ENCODE measurements around the gene SUSD1. TPM values are rescaled to one million over a fixed set of nuclear protein-coding genes. Genes with fewer than 3 reads are reported as not detected.

Gene SUSD1
- total RNA-seq (19.8 TPM), polyA plus RNA-seq (ENCODE audit: insufficient read depth, low read depth, low replicate concordance) (11.0 TPM)
- long read RNA-seq, donor 1, partial matches to known transcripts, result 0 of 3 reads
- long read RNA-seq, donor 1, other reads (novel, unspliced or antisense), result 0 of 3 reads
- long read RNA-seq, donor 2, transcript SUSD1-204 (17 exons, 3,124 nt), result major isoform, 5 of 5 reads
- long read RNA-seq, donor 2, partial matches to known transcripts, result 0 of 5 reads
- long read RNA-seq, donor 2, other reads (novel, unspliced or antisense), result 0 of 5 reads
- long read RNA-seq, donor 3, partial matches to known transcripts, result 0 of 2 reads
- long read RNA-seq, donor 3, other reads (novel, unspliced or antisense), result 0 of 2 reads
- long read RNA-seq, donor 4, partial matches to known transcripts, result 0 of 5 reads
- long read RNA-seq, donor 4, other reads (novel, unspliced or antisense), result 0 of 5 reads
- long read RNA-seq, donor 5, result 0 reads
- long read RNA-seq, donor 6, result 0 reads
- long read RNA-seq, donor 7, partial matches to known transcripts, result 2 of 10 reads
- long read RNA-seq, donor 7, other reads (novel, unspliced or antisense), result 3 of 10 reads
- long read RNA-seq, donor 8, partial matches to known transcripts, result 8 of 8 reads
- long read RNA-seq, donor 8, other reads (novel, unspliced or antisense), result 0 of 8 reads
- long read RNA-seq, donor 9, result 0 reads
- long read RNA-seq, donor 10, partial matches to known transcripts, result 10 of 13 reads
- long read RNA-seq, donor 10, other reads (novel, unspliced or antisense), result 0 of 13 reads

- H3K4me3 ChIP-seq (ENCODE audit: low read length in 3 of 3), result peak within 1 kb of the TSS; percentile 60 to 70 (median 61)
- H3K4me1 ChIP-seq (ENCODE audit: control insufficient read depth in 2 of 3, insufficient read depth in 2 of 3, low read depth in 1 of 3, low read length in 3 of 3), result peaks cover 0 to 26% (median 4%) of the 10 kb centered on the region in 3 donors
- H3K9me3 ChIP-seq (ENCODE audit: control insufficient read depth in 2 of 3, insufficient read depth in 1 of 3, low read length in 3 of 3), result no peaks in the 10 kb centered on the region
- DNase-seq, result peak; percentile 62 to 84 (median 76)
- H3K27me3 ChIP-seq (ENCODE audit: control insufficient read depth, insufficient read depth, low read length), result no peaks in the 10 kb centered on the region
- no peaks in the 10 kb centered on the region for H3K36me3 ChIP-seq (ENCODE audit: control insufficient read depth in 2 of 3, insufficient read depth in 3 of 3, low read length in 3 of 3)
- peak within 1 kb of the TSS; percentile 36 to 80 (median 54) for H3K9ac ChIP-seq (ENCODE audit: low read length in 3 of 3)
- intact Hi-C loops (cut with DNase I), result no loop called here
- no peak for FAIRE-seq
- peak within 1 kb of the TSS; percentile 72 to 87 for H3K27ac ChIP-seq (ENCODE audit: low read depth in 2 of 2, low read length in 2 of 2)
- no peak for TF ChIP-seq CTCF (IDR thresholded peaks at IDR 0.05; ENCODE audit: borderline replicate concordance, extremely low read depth, insufficient read depth)
Observed at GRCh38 chr9:112174965-112175795, at the start of gene SUSD1. SUSD1 (minus strand) TSS chr9:112175297; CDS start chr9:112175235, 62 bp downstream.

DNA sequence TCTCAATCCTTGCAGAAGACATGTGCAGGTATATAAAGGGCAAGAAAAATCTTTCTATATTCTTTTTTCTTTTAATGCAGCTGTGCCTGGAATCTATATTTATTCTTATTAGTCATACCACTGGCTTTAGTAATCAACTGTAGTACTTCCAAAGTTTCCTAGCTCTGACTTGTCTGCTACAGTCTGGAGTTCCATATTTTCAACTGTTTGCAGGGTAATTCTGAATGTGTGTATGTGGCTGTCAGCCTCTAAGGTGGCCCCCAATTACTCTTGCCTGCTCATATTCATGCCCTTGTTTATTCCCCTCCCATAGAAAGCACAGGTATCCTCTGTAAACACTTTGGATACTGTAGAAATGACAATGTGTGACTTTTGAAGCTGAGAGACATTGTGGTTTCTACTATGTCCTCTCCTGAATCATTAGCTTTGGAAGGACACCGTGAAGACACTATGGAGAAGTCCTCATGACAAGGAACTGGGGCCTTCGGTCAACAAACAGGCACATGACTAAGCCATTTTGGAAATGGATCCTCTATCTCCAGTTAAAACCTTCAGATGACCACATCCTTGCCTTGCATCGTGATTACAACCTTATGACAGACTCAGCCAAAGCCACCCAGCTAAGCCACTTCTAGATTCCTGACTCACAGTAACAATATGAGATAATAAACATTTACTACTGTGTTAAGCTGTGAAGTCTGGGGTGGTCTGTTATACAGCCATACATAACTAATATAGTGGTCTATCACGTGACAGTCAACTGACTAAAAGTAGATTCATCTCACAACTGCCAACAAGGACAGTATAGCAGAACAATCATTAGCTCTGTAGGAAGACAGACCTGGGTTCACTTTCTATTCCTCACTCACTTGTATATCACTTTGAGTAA is 49.5 kb upstream of the SUSD1 start:
- FAIRE-seq (no peak), DNase-seq (no peak)
- Histone ChIP-seq H3K27me3 (ENCODE audit: control insufficient read depth, insufficient read depth, low read length) (no peaks in the 10 kb centered on the region), H3K4me3 (ENCODE audit: low read length in 3 of 3) (no peak overlapping the region), H3K9ac (ENCODE audit: low read length in 3 of 3) (no peak overlapping the region), H3K9me3 (ENCODE audit: control insufficient read depth in 2 of 3, insufficient read depth in 1 of 3, low read length in 3 of 3) (no peaks in the 10 kb centered on the region), H3K27ac (ENCODE audit: low read depth in 2 of 2, low read length in 2 of 2) (no peak overlapping the region), H3K4me1 (ENCODE audit: control insufficient read depth in 2 of 3, insufficient read depth in 2 of 3, low read depth in 1 of 3, low read length in 3 of 3) (no peaks in the 10 kb centered on the region), H3K36me3 (ENCODE audit: control insufficient read depth in 2 of 3, insufficient read depth in 3 of 3, low read length in 3 of 3) (peaks cover 0 to 17% (median 14%) of the 10 kb centered on the region in 3 donors)
- intact Hi-C loops (cut with DNase I), result no loop called here
- TF ChIP-seq CTCF (IDR thresholded peaks at IDR 0.05; ENCODE audit: borderline replicate concordance, extremely low read depth, insufficient read depth), result no peak

DNA sequence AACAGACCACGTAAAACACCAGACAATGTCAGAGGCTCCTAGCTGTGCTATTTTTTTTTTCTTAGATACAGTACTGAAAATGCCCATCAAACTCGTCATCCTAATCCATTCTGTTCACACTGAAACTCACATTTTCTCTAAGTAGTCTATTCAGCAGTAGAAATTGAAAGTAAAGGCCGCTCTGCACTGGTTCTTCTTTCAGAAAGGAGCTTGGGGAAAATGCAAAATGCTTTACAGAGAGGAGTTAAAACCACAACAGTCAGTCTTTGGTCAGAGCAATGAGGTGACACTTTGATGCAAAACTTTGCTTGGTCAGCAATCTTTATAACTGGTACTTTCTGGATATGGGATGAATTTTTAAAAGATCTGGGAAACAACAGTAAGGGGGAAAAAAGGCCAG is 43.8 kb upstream of the SUSD1 start:
- DNase-seq (no peak), FAIRE-seq (no peak)
- Histone ChIP-seq H3K4me3 (ENCODE audit: low read length in 3 of 3) (no peak overlapping the region), H3K27ac (ENCODE audit: low read depth in 2 of 2, low read length in 2 of 2) (no peak overlapping the region), H3K27me3 (ENCODE audit: control insufficient read depth, insufficient read depth, low read length) (no peaks in the 10 kb centered on the region), H3K9ac (ENCODE audit: low read length in 3 of 3) (no peak overlapping the region), H3K9me3 (ENCODE audit: control insufficient read depth in 2 of 3, insufficient read depth in 1 of 3, low read length in 3 of 3) (no peaks in the 10 kb centered on the region), H3K4me1 (ENCODE audit: control insufficient read depth in 2 of 3, insufficient read depth in 2 of 3, low read depth in 1 of 3, low read length in 3 of 3) (no peaks in the 10 kb centered on the region), H3K36me3 (ENCODE audit: control insufficient read depth in 2 of 3, insufficient read depth in 3 of 3, low read length in 3 of 3) (peaks cover 2 to 5% (median 4%) of the 10 kb centered on the region in 3 donors)
- no peak for TF ChIP-seq CTCF (IDR thresholded peaks at IDR 0.05; ENCODE audit: borderline replicate concordance, extremely low read depth, insufficient read depth)
- intact Hi-C loops (cut with DNase I), result no loop called here

Measured in kidney (tissue), 22 donors.